ENCODE data around the gene MARF1.

GRCh38 chr16:15674571-15674970 lies 31.6 kb upstream of the MARF1 start:
- TF ChIP-seq POLR2A (IDR thresholded peaks at IDR 0.05) (no peak), CTCF (IDR thresholded peaks at IDR 0.05 in 8 of 11, conservative IDR thresholded peaks at IDR 0.05 in 3 of 11) (no peak)

Data from spleen (tissue), 7 donors.